Vagina (tissue), 2 donors: ENCODE results near the gene DEFB119.

ENCODE experiments used
- POLR2A ChIP-seq, 2 donors: fragments of 450-650 bp; IDR thresholded peaks; one replicate each; pipeline ENCODE4 v1.6.1; 2017; ENCODE audit warnings: antibody characterized with exemption in 2 of 2, mild to moderate bottlenecking in 2 of 2, moderate library complexity in 2 of 2
- POLR2AphosphoS5 ChIP-seq, 2 donors: sonication (generic); formaldehyde crosslinking; IDR thresholded peaks; one replicate each; pipeline ENCODE4 v1.9.0; 2017; ENCODE audit warnings: antibody characterized with exemption in 2 of 2, mild to moderate bottlenecking in 2 of 2, low read depth in 1 of 2; ENCODE audit not compliant: insufficient read depth in 1 of 2
- TF ChIP-seq, protein P1 (sequence below), 3 experiments: fragments of 450-650 bp in 2 of 3; fragments of 200-600 bp in 1 of 3; sonication (generic) in 1 of 3; IDR thresholded peaks; one replicate each; pipeline ENCODE4 v1.5.1; 2017 to 2019; ENCODE audit warnings: antibody characterized with exemption in 3 of 3, mild to moderate bottlenecking in 2 of 3, moderate library complexity in 2 of 3

- TF ChIP-seq, protein P1, sequence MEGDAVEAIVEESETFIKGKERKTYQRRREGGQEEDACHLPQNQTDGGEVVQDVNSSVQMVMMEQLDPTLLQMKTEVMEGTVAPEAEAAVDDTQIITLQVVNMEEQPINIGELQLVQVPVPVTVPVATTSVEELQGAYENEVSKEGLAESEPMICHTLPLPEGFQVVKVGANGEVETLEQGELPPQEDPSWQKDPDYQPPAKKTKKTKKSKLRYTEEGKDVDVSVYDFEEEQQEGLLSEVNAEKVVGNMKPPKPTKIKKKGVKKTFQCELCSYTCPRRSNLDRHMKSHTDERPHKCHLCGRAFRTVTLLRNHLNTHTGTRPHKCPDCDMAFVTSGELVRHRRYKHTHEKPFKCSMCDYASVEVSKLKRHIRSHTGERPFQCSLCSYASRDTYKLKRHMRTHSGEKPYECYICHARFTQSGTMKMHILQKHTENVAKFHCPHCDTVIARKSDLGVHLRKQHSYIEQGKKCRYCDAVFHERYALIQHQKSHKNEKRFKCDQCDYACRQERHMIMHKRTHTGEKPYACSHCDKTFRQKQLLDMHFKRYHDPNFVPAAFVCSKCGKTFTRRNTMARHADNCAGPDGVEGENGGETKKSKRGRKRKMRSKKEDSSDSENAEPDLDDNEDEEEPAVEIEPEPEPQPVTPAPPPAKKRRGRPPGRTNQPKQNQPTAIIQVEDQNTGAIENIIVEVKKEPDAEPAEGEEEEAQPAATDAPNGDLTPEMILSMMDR (IDR thresholded peaks at IDR 0.05), result no peak
- TF ChIP-seq POLR2A (IDR thresholded peaks at IDR 0.05) (no peak), POLR2AphosphoS5 (IDR thresholded peaks at IDR 0.05; ENCODE audit: insufficient read depth in 1 of 2, low read depth in 1 of 2) (no peak)
Measured at GRCh38 chr20:31418307-31418706, 27.9 kb upstream of the DEFB119 start.
